NT2/D1 (cell line): Measurements from ENCODE around the gene STX17.
A peak's percentile ranks its signal among the peaks of the same experiment; 100 is the strongest.
"Not testable (repeated sequence)": the region's sequence is repeated elsewhere in the genome, so short reads cannot be mapped to it uniquely, and the experiment has no call there.

ENCODE experiments used
- DNase-seq: peaks from one replicate; pipeline ENCODE4 v3.0.0-alpha.2; 2011; ENCODE audit warnings: low read depth, low spot score
- H3K27me3 ChIP-seq: 2 replicates; pipeline ENCODE4 v1.6.0; 2011; ENCODE audit warnings: mild to moderate bottlenecking; ENCODE audit not compliant: insufficient read length, insufficient read depth
- H3K36me3 ChIP-seq: 2 replicates; pipeline ENCODE4 v1.6.1; 2011; ENCODE audit warnings: mild to moderate bottlenecking, low read length, mixed read lengths; ENCODE audit not compliant: insufficient read depth, insufficient read length
- H3K4me1 ChIP-seq: 2 replicates; pipeline ENCODE4 v1.5.1; 2011; ENCODE audit not compliant: insufficient read depth, insufficient read length
- H3K4me3 ChIP-seq: 2 replicates; pipeline ENCODE4 v1.5.1; 2011; ENCODE audit warnings: low read depth; ENCODE audit not compliant: insufficient read length
- H3K9ac ChIP-seq: 2 replicates; pipeline ENCODE4 v1.6.0; 2011; ENCODE audit warnings: low read depth; ENCODE audit not compliant: insufficient read length
- H3K9me3 ChIP-seq: 2 replicates; pipeline ENCODE4 v1.5.1; 2011; ENCODE audit warnings: mild to moderate bottlenecking, low read length; ENCODE audit not compliant: insufficient read depth
- SUZ12 ChIP-seq: IDR thresholded peaks from 2 replicates; pipeline ENCODE4 v1.6.1; 2011; ENCODE audit not compliant: insufficient read length, insufficient read depth; ENCODE audit errors: extremely low read depth
- YY1 ChIP-seq: IDR thresholded peaks from 2 replicates; pipeline ENCODE4 v1.6.1; 2011; ENCODE audit not compliant: insufficient read length, insufficient read depth
- ZNF274 ChIP-seq: IDR thresholded peaks from 2 replicates; pipeline ENCODE4 v1.6.1; 2011; ENCODE audit warnings: mild to moderate bottlenecking, low read depth, low read length

Gene STX17

GRCh38 chr9:99906403-99907207, at the start of gene STX17:
TSS of gene STX17 (plus strand) at chr9:99906654. CDS start at chr9:99915240, 8,586 bp downstream.
- TF ChIP-seq YY1 (no peak), SUZ12 (no peak), ZNF274 (no peak)
- H3K4me1 ChIP-seq = no peaks in the 10 kb centered on the region
- peaks cover 5% of the 10 kb centered on the region for H3K27me3 ChIP-seq
- H3K4me3 ChIP-seq = peak within 1 kb of the TSS; percentile 83
- H3K36me3 ChIP-seq = no peaks in the 10 kb centered on the region
- peak; percentile 54 for DNase-seq
- H3K9me3 ChIP-seq = no peaks in the 10 kb centered on the region
- peak within 1 kb of the TSS; percentile 90 for H3K9ac ChIP-seq

- H3K36me3 ChIP-seq, H3K4me3 ChIP-seq, H3K4me1 ChIP-seq, DNase-seq, H3K9me3 ChIP-seq, H3K9ac ChIP-seq, H3K27me3 ChIP-seq: not testable (repeated sequence)
Observed at GRCh38 chr9:99857576-99857975, 48.9 kb upstream of the STX17 start.

- TF ChIP-seq YY1 = no peak
- TF ChIP-seq SUZ12 = no peak
- TF ChIP-seq ZNF274 = no peak
- Histone ChIP-seq H3K9me3 (no peaks in the 10 kb centered on the region), H3K4me1 (peaks cover 2% of the 10 kb centered on the region), H3K27me3 (no peaks in the 10 kb centered on the region), H3K9ac (no peak overlapping the region), H3K36me3 (no peaks in the 10 kb centered on the region), H3K4me3 (no peak overlapping the region)
- DNase-seq = no peak
Observed at GRCh38 chr9:99858087-99858486, 48.4 kb upstream of the STX17 start.

- DNase-seq = peak; percentile 42
- H3K9ac ChIP-seq = no peak overlapping the region
- H3K27me3 ChIP-seq = no peaks in the 10 kb centered on the region
- no peak overlapping the region for H3K4me3 ChIP-seq
- H3K9me3 ChIP-seq = no peaks in the 10 kb centered on the region
- TF ChIP-seq SUZ12 = no peak
- TF ChIP-seq YY1 = no peak
- no peak for TF ChIP-seq ZNF274
- peaks cover 2% of the 10 kb centered on the region for H3K4me1 ChIP-seq
- no peaks in the 10 kb centered on the region for H3K36me3 ChIP-seq
Observed at GRCh38 chr9:99859243-99859980, 47.0 kb upstream of the STX17 start.

GRCh38 chr9:99860266-99860665, 46.2 kb upstream of the STX17 start:
- DNase-seq = no peak
- no peaks in the 10 kb centered on the region for H3K9me3 ChIP-seq
- peaks cover 2% of the 10 kb centered on the region for H3K4me1 ChIP-seq
- no peaks in the 10 kb centered on the region for H3K36me3 ChIP-seq
- H3K4me3 ChIP-seq = no peak overlapping the region
- TF ChIP-seq SUZ12 = no peak
- no peak for TF ChIP-seq ZNF274
- TF ChIP-seq YY1 = no peak
- H3K9ac ChIP-seq = no peak overlapping the region
- no peaks in the 10 kb centered on the region for H3K27me3 ChIP-seq

- Histone ChIP-seq H3K4me3 (no peak overlapping the region), H3K27me3 (no peaks in the 10 kb centered on the region), H3K4me1 (peaks cover 2% of the 10 kb centered on the region), H3K9me3 (no peaks in the 10 kb centered on the region), H3K9ac (no peak overlapping the region), H3K36me3 (no peaks in the 10 kb centered on the region)
- TF ChIP-seq ZNF274 = no peak
- DNase-seq = no peak
Observed at GRCh38 chr9:99863955-99864354, 42.5 kb upstream of the STX17 start.

GRCh38 chr9:99866398-99866797, 40.1 kb upstream of the STX17 start:
- TF ChIP-seq YY1 (no peak), SUZ12 (no peak), ZNF274 (no peak)
- Histone ChIP-seq H3K27me3 (no peaks in the 10 kb centered on the region), H3K36me3 (no peaks in the 10 kb centered on the region), H3K4me3 (no peak overlapping the region), H3K9me3 (no peaks in the 10 kb centered on the region), H3K9ac (no peak overlapping the region), H3K4me1 (no peaks in the 10 kb centered on the region)
- DNase-seq = no peak

GRCh38 chr9:99867536-99867935, 38.9 kb upstream of the STX17 start:
- Histone ChIP-seq H3K9ac (no peak overlapping the region), H3K9me3 (no peaks in the 10 kb centered on the region), H3K4me3 (no peak overlapping the region), H3K36me3 (no peaks in the 10 kb centered on the region), H3K4me1 (no peaks in the 10 kb centered on the region), H3K27me3 (no peaks in the 10 kb centered on the region)
- TF ChIP-seq SUZ12 (no peak), YY1 (no peak), ZNF274 (no peak)
- no peak for DNase-seq
